Measurements from ENCODE around the gene ACAD10.
"Not testable (repeated sequence)": the region's sequence is repeated elsewhere in the genome, so short reads cannot be mapped to it uniquely, and the experiment has no call there.

Gene ACAD10

GRCh38 chr12:111685811-111686573 lies at the start of gene ACAD10, which contains the start of gene BRAP:
Gene ACAD10 (plus strand): TSS chr12:111686053. CDS start chr12:111692710, 6,657 bp downstream.
Gene BRAP (minus strand): TSS chr12:111685956. CDS start chr12:111685792, 164 bp downstream.
- peak; percentile 86 to 92 for DNase-seq (ENCODE audit: extremely low read depth in 1 of 2, low read depth in 1 of 2)

GRCh38 chr12:111636209-111636945 lies 49.5 kb upstream of the ACAD10 start:
- no peak for DNase-seq (ENCODE audit: extremely low read depth in 1 of 2, low read depth in 1 of 2)

- no peak for DNase-seq (ENCODE audit: extremely low read depth in 1 of 2, low read depth in 1 of 2)
Measured at GRCh38 chr12:111638556-111638955, 47.3 kb upstream of the ACAD10 start.

GRCh38 chr12:111640506-111640905 lies 45.3 kb upstream of the ACAD10 start:
- no peak for DNase-seq (ENCODE audit: extremely low read depth in 1 of 2, low read depth in 1 of 2)

GRCh38 chr12:111642681-111643426 lies 43.0 kb upstream of the ACAD10 start:
- DNase-seq (ENCODE audit: extremely low read depth in 1 of 2, low read depth in 1 of 2), result no peak

GRCh38 chr12:111643427-111643826 lies 42.4 kb upstream of the ACAD10 start:
- no peak for DNase-seq (ENCODE audit: extremely low read depth in 1 of 2, low read depth in 1 of 2)

GRCh38 chr12:111645433-111645832 lies 40.4 kb upstream of the ACAD10 start:
- no peak for DNase-seq (ENCODE audit: extremely low read depth in 1 of 2, low read depth in 1 of 2)

GRCh38 chr12:111650912-111651311 lies 34.9 kb upstream of the ACAD10 start:
- DNase-seq (ENCODE audit: extremely low read depth in 1 of 2, low read depth in 1 of 2), result no peak

GRCh38 chr12:111652530-111652929 lies 33.3 kb upstream of the ACAD10 start:
- DNase-seq (ENCODE audit: extremely low read depth in 1 of 2, low read depth in 1 of 2), result not testable (repeated sequence)

- DNase-seq (ENCODE audit: extremely low read depth in 1 of 2, low read depth in 1 of 2), result no peak
Measured at GRCh38 chr12:111653596-111653995, 32.3 kb upstream of the ACAD10 start.

- no peak for DNase-seq (ENCODE audit: extremely low read depth in 1 of 2, low read depth in 1 of 2)
Measured at GRCh38 chr12:111655356-111655755, 30.5 kb upstream of the ACAD10 start.

- no peak for DNase-seq (ENCODE audit: extremely low read depth in 1 of 2, low read depth in 1 of 2)
Measured at GRCh38 chr12:111656016-111656415, 29.8 kb upstream of the ACAD10 start.

- DNase-seq (ENCODE audit: extremely low read depth in 1 of 2, low read depth in 1 of 2), result no peak
Measured at GRCh38 chr12:111664499-111664898, 21.4 kb upstream of the ACAD10 start.

GRCh38 chr12:111664961-111665865 lies 20.6 kb upstream of the ACAD10 start:
- DNase-seq (ENCODE audit: extremely low read depth in 1 of 2, low read depth in 1 of 2), result no peak

- DNase-seq (ENCODE audit: extremely low read depth in 1 of 2, low read depth in 1 of 2), result no peak
Measured at GRCh38 chr12:111672822-111673381, 13.0 kb upstream of the ACAD10 start.

- DNase-seq (ENCODE audit: extremely low read depth in 1 of 2, low read depth in 1 of 2), result no peak
Measured at GRCh38 chr12:111673503-111673902, 12.3 kb upstream of the ACAD10 start.

- no peak for DNase-seq (ENCODE audit: extremely low read depth in 1 of 2, low read depth in 1 of 2)
Measured at GRCh38 chr12:111677186-111677585, 8.7 kb upstream of the ACAD10 start.

GRCh38 chr12:111684485-111685198 lies 1.2 kb upstream of the ACAD10 start:
- not testable (repeated sequence) for DNase-seq (ENCODE audit: extremely low read depth in 1 of 2, low read depth in 1 of 2)

GRCh38 chr12:111685322-111685810 lies 487 bp upstream of the ACAD10 start:
- no peak for DNase-seq (ENCODE audit: extremely low read depth in 1 of 2, low read depth in 1 of 2)
